H7 (cell line): ENCODE data around the gene ALDH1B1. TPM values are rescaled to one million over a fixed set of nuclear protein-coding genes. Genes with fewer than 3 reads are reported as not detected.

Experiments used
- DNase-seq: peaks from one replicate; pipeline ENCODE4 v3.0.0; 2012
- H3K27me3 ChIP-seq: 2 replicates; pipeline ENCODE4 v1.6.0; 2011; ENCODE audit warnings: mild to moderate bottlenecking, low read length; ENCODE audit not compliant: control insufficient read depth, insufficient read depth
- H3K36me3 ChIP-seq: replicated peaks from 2 replicates; pipeline ENCODE4 v1.5.1; 2011; ENCODE audit warnings: low read length; ENCODE audit not compliant: control insufficient read depth, insufficient read depth
- H3K4me3 ChIP-seq: 2 replicates; pipeline ENCODE4 v1.5.1; 2011; ENCODE audit warnings: low read depth, mild to moderate bottlenecking, control low read depth, low read length, moderate library complexity; ENCODE audit not compliant: insufficient read depth
- total RNA-seq: library from RNA; depleted of rRNA; stranded (reverse); fragments of >200 nt; shearing (Covaris generic); gene quantifications from 2 replicates; pipeline ENCODE4 v1.2.3, GENCODE V29; 2014; rRNA removed

Gene ALDH1B1
- total RNA-seq, 1 experiment from 2014 or later = 37.3 TPM

DNA sequence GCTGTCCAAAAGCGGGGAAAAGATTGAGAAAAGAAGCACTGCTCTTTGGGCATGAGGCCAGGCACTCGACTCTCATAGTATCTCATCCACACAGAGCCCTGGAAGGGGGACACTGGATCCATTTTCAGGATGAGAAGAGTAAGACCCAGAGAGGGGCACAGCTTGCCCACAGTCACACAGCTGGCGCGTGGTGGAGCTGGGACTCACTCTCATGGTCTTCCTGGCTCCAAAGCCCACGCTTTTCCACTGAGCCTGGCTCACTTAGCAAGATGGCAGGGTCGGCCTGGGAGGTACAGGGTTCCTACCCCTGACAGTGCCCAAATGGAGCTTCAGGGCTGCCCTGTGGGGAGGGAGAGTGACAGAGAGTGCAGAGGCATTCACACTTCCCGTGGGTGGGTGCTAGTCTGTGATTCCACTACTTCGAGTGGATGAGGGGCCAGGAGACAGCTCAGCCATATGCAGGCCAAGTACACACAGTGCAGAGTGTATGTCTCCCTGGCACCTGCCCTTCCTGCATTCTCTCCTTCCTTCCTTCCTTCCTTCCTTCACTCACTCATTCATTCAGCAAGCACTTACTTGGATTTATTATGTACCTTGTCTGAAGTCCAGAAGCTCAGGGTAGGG lies 50.1 kb downstream of the ALDH1B1 start:
- no peak overlapping the region for H3K4me3 ChIP-seq
- H3K27me3 ChIP-seq = no peaks in the 10 kb centered on the region
- DNase-seq = no peak
- H3K36me3 ChIP-seq = no peaks in the 10 kb centered on the region

DNA sequence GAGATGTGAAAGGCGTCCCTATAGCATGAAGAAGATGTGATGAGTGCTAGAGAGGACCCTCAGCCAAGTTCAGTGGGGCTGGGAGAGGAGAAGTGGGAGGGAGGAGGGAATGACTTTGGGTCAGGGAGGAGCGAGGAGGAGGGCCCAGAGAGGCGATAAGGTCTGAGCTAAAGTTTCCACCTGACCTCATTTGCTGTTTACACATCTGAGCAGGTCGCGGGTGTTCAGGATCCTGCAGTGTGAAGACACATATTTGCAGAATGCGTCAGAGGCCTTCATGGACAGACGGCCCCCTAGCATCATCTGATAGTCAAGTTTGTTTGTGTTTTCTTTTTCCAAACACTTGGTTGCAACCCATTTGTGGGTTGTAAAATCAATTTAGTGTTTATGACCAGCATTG lies 50.7 kb downstream of the ALDH1B1 start:
- Histone ChIP-seq H3K4me3 (no peak overlapping the region), H3K36me3 (no peaks in the 10 kb centered on the region), H3K27me3 (no peaks in the 10 kb centered on the region)
- DNase-seq = no peak

DNA sequence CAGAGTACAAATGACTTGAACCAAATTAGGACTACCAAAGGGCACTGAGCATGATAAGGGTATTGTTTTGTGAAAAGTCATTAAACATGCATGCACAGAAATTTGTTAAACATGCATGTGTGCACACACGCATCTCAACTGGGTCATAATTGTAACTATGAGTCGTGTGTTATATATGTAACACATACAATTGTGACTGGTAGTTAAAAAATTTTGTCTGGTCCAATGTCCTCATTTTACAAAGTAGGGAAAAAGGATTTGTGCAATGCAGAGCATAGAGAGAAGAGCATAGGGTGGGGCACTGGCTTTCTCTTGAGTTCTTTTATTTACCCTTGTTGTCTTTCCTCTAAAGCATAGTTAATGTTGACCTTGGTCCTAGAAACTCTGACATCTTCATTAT lies 51.1 kb downstream of the ALDH1B1 start:
- no peak overlapping the region for H3K4me3 ChIP-seq
- no peak for DNase-seq
- H3K36me3 ChIP-seq = no peaks in the 10 kb centered on the region
- H3K27me3 ChIP-seq = no peaks in the 10 kb centered on the region

DNA sequence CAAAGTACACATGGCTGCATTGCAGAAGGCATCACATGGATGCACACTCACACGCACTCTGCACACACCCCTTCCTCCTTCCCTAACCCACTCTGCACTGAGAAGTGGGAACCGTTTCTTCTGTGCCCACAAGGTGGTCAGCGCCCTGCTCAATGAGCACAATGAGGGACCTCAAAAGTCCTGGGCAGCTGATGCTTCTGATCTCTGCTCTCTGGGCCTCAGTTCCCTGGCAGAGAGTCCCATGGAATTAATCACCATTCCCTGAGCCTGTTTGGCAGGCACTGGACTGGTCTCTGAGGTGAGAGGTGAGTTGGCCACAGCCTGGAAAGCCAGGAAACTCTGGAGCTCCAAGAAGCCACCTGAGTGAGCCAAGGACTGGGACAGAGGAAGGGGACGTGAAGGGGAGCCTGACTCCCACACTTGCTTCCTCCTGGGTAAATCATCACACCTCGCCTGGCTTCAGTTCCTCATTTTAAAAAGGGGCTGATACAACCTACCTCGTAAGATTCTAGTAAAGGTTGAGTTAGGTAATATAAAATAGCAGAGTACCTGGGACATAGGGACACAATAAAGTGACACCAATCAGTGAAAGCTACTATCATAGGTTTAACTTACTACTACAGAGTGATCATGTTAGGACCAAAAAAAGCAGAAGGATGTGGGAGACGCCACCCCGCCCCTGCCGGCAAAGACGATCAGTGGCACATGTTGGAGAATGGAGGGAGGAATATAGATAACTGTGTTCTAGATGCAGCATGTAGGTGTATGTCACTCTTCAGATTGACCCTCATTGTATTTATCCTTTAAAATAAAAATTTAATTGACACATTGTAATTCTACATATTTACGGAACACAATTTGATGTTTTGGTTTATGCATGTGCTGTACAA lies 52.9 kb downstream of the ALDH1B1 start:
- no peak overlapping the region for H3K4me3 ChIP-seq
- DNase-seq = no peak

DNA sequence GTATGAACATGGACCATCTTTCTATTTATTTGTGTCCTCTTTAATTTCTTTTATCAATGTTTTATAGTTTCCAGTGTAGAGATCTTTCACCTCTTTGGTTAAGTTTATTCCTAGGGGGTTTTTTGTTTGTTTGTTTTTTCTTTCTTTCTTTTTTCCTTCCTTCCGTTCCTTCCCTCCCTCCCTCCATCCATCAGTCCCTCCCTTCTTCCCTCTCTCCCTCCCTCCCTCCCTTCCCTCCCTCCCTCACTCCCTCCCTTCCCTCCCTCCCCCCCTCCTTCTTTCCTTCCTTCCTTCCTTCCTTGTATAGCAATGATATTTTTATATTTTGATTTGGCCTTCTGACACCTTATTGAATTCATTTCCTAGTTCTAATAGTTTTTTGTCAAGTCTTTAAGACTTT lies 55.2 kb downstream of the ALDH1B1 start:
- no peak for DNase-seq
- H3K4me3 ChIP-seq = no peak overlapping the region
- no peaks in the 10 kb centered on the region for H3K36me3 ChIP-seq
- H3K27me3 ChIP-seq = no peaks in the 10 kb centered on the region

More for the DNA sequence above, 52.9 kb downstream of the ALDH1B1 start:
- H3K36me3 ChIP-seq = no peaks in the 10 kb centered on the region
- H3K27me3 ChIP-seq = no peaks in the 10 kb centered on the region

Other genes with a start within 250 kb of the ALDH1B1 start
- 86.4 and 92.1 TPM in 2 replicates for gene IGFBPL1, start 31.8 kb downstream of the ALDH1B1 start, total RNA-seq
- gene ANKRD18A, start 227.9 kb downstream of the ALDH1B1 start, total RNA-seq = 0.35 and 1.2 TPM in 2 replicates